Ammon's horn (tissue), 1 donor: Measurements from ENCODE around the gene GIMAP7.
"Not testable (repeated sequence)": the region's sequence is repeated elsewhere in the genome, so short reads cannot be mapped to it uniquely, and the experiment has no call there.

Source experiments
- DNase-seq: peaks from one replicate; pipeline ENCODE4 v3.0.0-alpha.2; 2016; ENCODE audit warnings: low spot score

GIMAP7 gene

GRCh38 chr7:150513758-150514157 lies 914 bp upstream of the GIMAP7 start:
- no peak for DNase-seq

GRCh38 chr7:150515248-150516147 lies 826 bp downstream of the GIMAP7 start:
- DNase-seq, result no peak

GRCh38 chr7:150516956-150517745 lies 2.5 kb downstream of the GIMAP7 start:
- no peak for DNase-seq

GRCh38 chr7:150519310-150519709 lies 4.6 kb downstream of the GIMAP7 start:
- DNase-seq, result no peak

- no peak for DNase-seq
These were observed 5.5 kb downstream of the GIMAP7 start for GRCh38 chr7:150520145-150520544.

GRCh38 chr7:150522931-150523330 lies 8.3 kb downstream of the GIMAP7 start:
- not testable (repeated sequence) for DNase-seq

GRCh38 chr7:150524018-150524417 lies 9.3 kb downstream of the GIMAP7 start:
- no peak for DNase-seq

GRCh38 chr7:150531704-150532103 lies 17.0 kb downstream of the GIMAP7 start:
- DNase-seq, result no peak

GRCh38 chr7:150538259-150538658 lies 23.6 kb downstream of the GIMAP7 start:
- DNase-seq, result no peak

GRCh38 chr7:150553163-150553562 lies 38.5 kb downstream of the GIMAP7 start:
- DNase-seq, result no peak

GRCh38 chr7:150556521-150557138 lies 42.0 kb downstream of the GIMAP7 start:
- no peak for DNase-seq

- no peak for DNase-seq
These were observed 45.8 kb downstream of the GIMAP7 start for GRCh38 chr7:150560486-150560885.

- DNase-seq, result no peak
These were observed 48.2 kb downstream of the GIMAP7 start for GRCh38 chr7:150562919-150563318.

- DNase-seq, result no peak
These were observed 49.3 kb downstream of the GIMAP7 start for GRCh38 chr7:150564006-150564405.

GRCh38 chr7:150564566-150564965 lies 49.9 kb downstream of the GIMAP7 start:
- DNase-seq, result no peak

GRCh38 chr7:150565239-150565638 lies 50.6 kb downstream of the GIMAP7 start:
- no peak for DNase-seq

- DNase-seq, result no peak
These were observed 51.5 kb downstream of the GIMAP7 start for GRCh38 chr7:150566123-150566522.

GRCh38 chr7:150566572-150566971 lies 51.9 kb downstream of the GIMAP7 start:
- DNase-seq, result no peak

GRCh38 chr7:150567169-150567568 lies 52.5 kb downstream of the GIMAP7 start, which contains the start of gene GIMAP4:
TSS of gene GIMAP4 (plus strand) at chr7:150567390. CDS start at chr7:150569902, 2,512 bp downstream.
- peak; percentile 63 for DNase-seq

- DNase-seq, result no peak
These were observed 53.2 kb downstream of the GIMAP7 start for GRCh38 chr7:150567871-150568301.

GRCh38 chr7:150568714-150569113 lies 54.0 kb downstream of the GIMAP7 start:
- DNase-seq, result no peak

GRCh38 chr7:150569245-150569955 lies 54.7 kb downstream of the GIMAP7 start:
- DNase-seq, result no peak
